Sigmoid colon (tissue), 3 donors: ENCODE data around the gene CCT4.

Experiments
- POLR2A ChIP-seq, 2 donors: fragments of 450-650 bp; IDR thresholded peaks; one replicate each; pipeline ENCODE4 v1.6.1; 2016; ENCODE audit warnings: antibody characterized with exemption in 2 of 2, mild to moderate bottlenecking in 2 of 2, moderate library complexity in 2 of 2
- TF ChIP-seq, protein P1 (sequence below), 4 experiments: fragments of 450-650 bp in 3 of 4; fragments of 200-600 bp in 1 of 4; IDR thresholded peaks; one replicate each; pipeline ENCODE4 v1.5.1; 2016 to 2019; ENCODE audit warnings: antibody characterized with exemption in 4 of 4, mild to moderate bottlenecking in 3 of 4, moderate library complexity in 2 of 4

DNA sequence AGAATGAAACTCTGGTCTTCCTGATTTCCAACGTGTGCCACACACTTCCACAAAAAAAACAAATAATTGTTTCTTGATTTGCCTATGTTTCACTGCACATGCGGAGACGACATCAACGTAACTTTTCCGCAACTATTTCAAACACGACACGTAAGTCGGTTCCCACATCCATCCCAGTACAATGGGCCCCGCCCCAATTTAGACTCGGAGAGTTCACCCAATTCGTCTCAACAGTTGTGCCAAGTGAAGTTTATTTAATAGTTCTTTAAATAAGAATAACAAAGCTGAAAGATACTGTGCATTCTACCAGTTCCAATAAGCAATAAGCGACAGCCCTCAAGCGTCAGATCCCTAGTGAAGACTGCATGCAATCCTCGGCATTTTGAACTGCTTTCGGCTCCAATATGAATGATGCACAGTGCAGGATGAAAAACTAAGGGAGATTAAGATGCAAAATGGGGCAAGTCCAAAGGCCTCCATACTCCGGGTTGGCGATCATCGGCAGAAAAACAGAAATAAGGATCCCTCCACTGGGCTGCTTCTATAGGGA is 664 bp downstream of the CCT4 start:
- TF ChIP-seq, protein P1, sequence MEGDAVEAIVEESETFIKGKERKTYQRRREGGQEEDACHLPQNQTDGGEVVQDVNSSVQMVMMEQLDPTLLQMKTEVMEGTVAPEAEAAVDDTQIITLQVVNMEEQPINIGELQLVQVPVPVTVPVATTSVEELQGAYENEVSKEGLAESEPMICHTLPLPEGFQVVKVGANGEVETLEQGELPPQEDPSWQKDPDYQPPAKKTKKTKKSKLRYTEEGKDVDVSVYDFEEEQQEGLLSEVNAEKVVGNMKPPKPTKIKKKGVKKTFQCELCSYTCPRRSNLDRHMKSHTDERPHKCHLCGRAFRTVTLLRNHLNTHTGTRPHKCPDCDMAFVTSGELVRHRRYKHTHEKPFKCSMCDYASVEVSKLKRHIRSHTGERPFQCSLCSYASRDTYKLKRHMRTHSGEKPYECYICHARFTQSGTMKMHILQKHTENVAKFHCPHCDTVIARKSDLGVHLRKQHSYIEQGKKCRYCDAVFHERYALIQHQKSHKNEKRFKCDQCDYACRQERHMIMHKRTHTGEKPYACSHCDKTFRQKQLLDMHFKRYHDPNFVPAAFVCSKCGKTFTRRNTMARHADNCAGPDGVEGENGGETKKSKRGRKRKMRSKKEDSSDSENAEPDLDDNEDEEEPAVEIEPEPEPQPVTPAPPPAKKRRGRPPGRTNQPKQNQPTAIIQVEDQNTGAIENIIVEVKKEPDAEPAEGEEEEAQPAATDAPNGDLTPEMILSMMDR (IDR thresholded peaks at IDR 0.05), result no peak
- no peak for TF ChIP-seq POLR2A (IDR thresholded peaks at IDR 0.05)
